Measurements from ENCODE around the gene MPC1L. TPM values are rescaled to one million over a fixed set of nuclear protein-coding genes. Genes with fewer than 3 reads are reported as not detected.

The MPC1L gene
- total RNA-seq, 1 experiment from 2014 or later = not detected

DNA sequence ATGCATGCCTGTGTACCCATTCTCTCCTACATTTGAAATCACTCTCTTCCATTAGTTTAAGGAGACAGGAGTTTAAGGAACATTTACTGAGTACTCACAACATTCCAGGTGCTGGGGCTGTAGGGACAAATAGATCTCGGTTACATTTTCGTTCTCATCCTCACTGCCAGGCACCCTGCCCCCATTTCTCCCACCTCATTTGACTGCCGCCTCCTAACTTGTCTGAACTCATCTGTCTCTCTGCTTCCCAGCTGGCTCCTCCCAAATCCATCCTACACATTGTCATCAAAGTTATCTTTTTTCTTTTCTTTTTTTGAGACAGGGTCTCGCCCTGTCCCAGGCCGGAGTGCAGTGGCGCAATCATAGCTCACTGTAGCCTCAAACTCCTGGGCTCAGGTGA is 19.8 kb upstream of the MPC1L start:
- ChIA-PET CTCF (no interaction called here), POLR2A (no interaction called here), RAD21 (ENCODE audit: low non-redundant PET in 1 of 2, low total read pairs in 2 of 2, uncharacterized antibody in 2 of 2, unreplicated experiment in 2 of 2) (no interaction called here)
- Histone ChIP-seq H3K79me2 (ENCODE audit: insufficient read depth, low read length) (no peaks in the 10 kb centered on the region), H3K9me2 (ENCODE audit: insufficient read depth) (no peaks in the 10 kb centered on the region), H4K20me1 (ENCODE audit: insufficient read depth) (no peaks in the 10 kb centered on the region), H3K4me1 (ENCODE audit: control insufficient read depth in 1 of 2, insufficient read depth in 2 of 2, low read length in 2 of 2) (no peaks in the 10 kb centered on the region), H3K27ac (ENCODE audit: low read depth, low read length) (no peak overlapping the region), H3K36me3 (ENCODE audit: control insufficient read depth in 1 of 2, insufficient read depth in 2 of 2, low read length in 2 of 2) (peaks cover 0 to 3% of the 10 kb centered on the region in 2 experiments; a peak in 1 of 4 replicates), H3K27me3 (ENCODE audit: insufficient read depth, low read length) (no peaks in the 10 kb centered on the region), H3K4me3 (replicated peaks in 1 of 2; ENCODE audit: low read depth in 1 of 2, low read length in 2 of 2) (no peak overlapping the region), H3K4me2 (ENCODE audit: low read length) (no peak overlapping the region), H3K9me3 (ENCODE audit: control insufficient read depth in 1 of 2, insufficient read depth in 1 of 2, low read depth in 1 of 2, low read length in 2 of 2) (no peaks in the 10 kb centered on the region), H3K9ac (ENCODE audit: low read length) (no peak overlapping the region), H2AFZ (ENCODE audit: low read depth, low read length, poor library complexity, severe bottlenecking) (no peak overlapping the region)
- intact Hi-C loops (cut with micrococcal nuclease) = no loop called here
- TF ChIP-seq RAD21 (IDR thresholded peaks at IDR 0.05; ENCODE audit: low read depth) = no peak
- no peak for TF ChIP-seq ZBTB33 (IDR thresholded peaks at IDR 0.05; ENCODE audit: extremely low read depth, insufficient replicate concordance, low read length)
- TF ChIP-seq, protein P1, sequence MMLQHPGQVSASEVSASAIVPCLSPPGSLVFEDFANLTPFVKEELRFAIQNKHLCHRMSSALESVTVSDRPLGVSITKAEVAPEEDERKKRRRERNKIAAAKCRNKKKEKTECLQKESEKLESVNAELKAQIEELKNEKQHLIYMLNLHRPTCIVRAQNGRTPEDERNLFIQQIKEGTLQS (IDR thresholded peaks at IDR 0.05) = no peak
- no peak for TF ChIP-seq EZH2phosphoT487 (IDR thresholded peaks at IDR 0.05; ENCODE audit: borderline replicate concordance)
- TF ChIP-seq ZNF274 (IDR thresholded peaks at IDR 0.05; ENCODE audit: low read depth, low read length) = no peak
- TF ChIP-seq EGR1 (IDR thresholded peaks at IDR 0.05; ENCODE audit: low read depth) = no peak
- TF ChIP-seq FOSL1 (IDR thresholded peaks at IDR 0.05; ENCODE audit: low read depth) = no peak
- no peak for TF ChIP-seq YY1 (IDR thresholded peaks at IDR 0.05; ENCODE audit: extremely low read depth, insufficient replicate concordance, low read depth, low read length)
- no peak for TF ChIP-seq CEBPB (IDR thresholded peaks at IDR 0.05; ENCODE audit: low read depth)
- BruUV-seq (replicated peaks) = no TSS peak
- ATAC-seq = no peak
- DNase-seq (ENCODE audit: low read depth, low spot score) = no peak
